ENCODE results near the gene RLF.

The RLF gene

GRCh38 chr1:40232444-40232843 lies 71.3 kb downstream of the RLF start:
- H3K4me3 ChIP-seq (replicated peaks; ENCODE audit: low read depth, low read length): no peak overlapping the region
- no peak for DNase-seq (ENCODE audit: extremely low read depth, low read depth)
- TF ChIP-seq CTCF (IDR thresholded peaks at IDR 0.05; ENCODE audit: low read depth, low read length, missing control alignments): no peak

DNA sequence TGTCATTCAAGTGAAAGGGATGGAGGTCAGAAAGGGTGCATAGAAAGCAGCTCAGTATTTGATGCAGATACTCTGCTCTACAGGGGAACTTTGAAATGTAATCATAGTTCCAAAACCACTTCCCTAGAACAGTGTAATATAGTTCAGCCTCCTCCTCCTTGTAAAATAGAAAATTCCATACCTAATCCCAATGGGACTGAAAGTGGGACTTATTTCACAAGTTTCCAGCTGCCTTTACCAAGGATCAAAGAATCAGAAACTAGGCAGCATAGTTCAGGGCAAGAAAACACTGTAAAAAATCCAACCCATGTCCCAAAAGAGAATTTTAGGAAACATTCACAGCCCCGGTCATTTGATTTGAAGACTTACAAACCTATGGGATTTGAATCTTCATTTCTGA lies 78.4 kb downstream of the RLF start:
- DNase-seq (ENCODE audit: extremely low read depth, low read depth): no peak
- H3K4me3 ChIP-seq (replicated peaks; ENCODE audit: low read depth, low read length): no peak overlapping the region
- TF ChIP-seq CTCF (IDR thresholded peaks at IDR 0.05; ENCODE audit: low read depth, low read length, missing control alignments): no peak

- TF ChIP-seq CTCF (IDR thresholded peaks at IDR 0.05; ENCODE audit: low read depth, low read length, missing control alignments): no peak
- DNase-seq (ENCODE audit: extremely low read depth, low read depth): no peak
- H3K4me3 ChIP-seq (replicated peaks; ENCODE audit: low read depth, low read length): no peak overlapping the region
Measured at GRCh38 chr1:40240390-40240789, 79.2 kb downstream of the RLF start.

DNA sequence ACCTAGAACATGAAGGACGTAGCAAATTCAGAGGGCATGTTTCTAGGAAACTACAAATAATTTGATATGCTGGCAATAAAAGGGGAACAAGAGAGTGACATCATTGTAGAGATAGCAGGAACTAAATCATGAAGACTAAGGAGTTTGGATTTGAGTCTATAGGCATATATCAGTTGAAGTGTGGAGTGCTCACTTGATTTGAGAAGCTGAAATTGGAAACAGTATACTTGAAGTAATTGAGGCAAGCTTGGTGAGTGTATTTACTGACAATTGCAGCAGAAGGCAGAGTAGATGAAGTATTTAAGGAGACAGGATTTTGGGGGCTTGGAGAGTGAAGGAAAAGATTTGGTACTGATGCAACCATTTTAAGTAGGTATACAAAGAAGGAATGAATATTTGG lies 80.2 kb downstream of the RLF start:
- no peak for TF ChIP-seq CTCF (IDR thresholded peaks at IDR 0.05; ENCODE audit: low read depth, low read length, missing control alignments)
- no peak for DNase-seq (ENCODE audit: extremely low read depth, low read depth)

GRCh38 chr1:40243351-40243750 lies 82.2 kb downstream of the RLF start:
- TF ChIP-seq CTCF (IDR thresholded peaks at IDR 0.05; ENCODE audit: low read depth, low read length, missing control alignments): no peak
- no peak for DNase-seq (ENCODE audit: extremely low read depth, low read depth)
- H3K4me3 ChIP-seq (replicated peaks; ENCODE audit: low read depth, low read length): no peak overlapping the region

More for the DNA sequence above, 80.2 kb downstream of the RLF start:
- no peak overlapping the region for H3K4me3 ChIP-seq (replicated peaks; ENCODE audit: low read depth, low read length)

DNA sequence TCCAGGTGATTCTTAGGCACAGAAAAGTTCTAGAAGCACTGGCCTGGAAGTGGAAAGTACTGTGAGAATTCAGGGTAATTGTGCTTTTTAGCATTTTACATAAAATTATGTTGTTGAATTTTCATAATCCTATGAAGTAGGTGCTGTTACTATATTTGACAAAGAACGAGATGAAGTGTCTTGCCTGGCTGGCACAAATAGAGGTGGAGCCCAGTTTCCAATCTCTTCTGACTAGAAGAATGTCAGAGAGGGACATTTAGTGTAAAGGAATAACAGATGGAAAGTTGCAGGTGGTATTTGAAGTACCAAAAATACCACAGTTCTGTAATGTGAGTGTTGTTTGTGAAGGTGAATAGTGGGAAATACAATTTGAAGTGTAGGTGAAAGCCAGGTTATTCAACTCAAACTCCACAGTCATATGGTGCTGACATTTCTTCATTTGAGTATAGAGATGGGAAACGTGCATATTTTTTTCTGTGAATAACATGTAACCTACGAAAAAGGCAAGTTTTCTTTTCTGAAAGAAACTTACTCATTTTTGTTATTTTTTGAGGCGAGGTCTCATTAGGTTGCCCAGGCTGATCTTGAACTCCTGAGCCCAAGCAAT lies 83.1 kb downstream of the RLF start:
- no peak for DNase-seq (ENCODE audit: extremely low read depth, low read depth)
- H3K4me3 ChIP-seq (replicated peaks; ENCODE audit: low read depth, low read length): no peak overlapping the region
- TF ChIP-seq CTCF (IDR thresholded peaks at IDR 0.05; ENCODE audit: low read depth, low read length, missing control alignments): no peak

DNA sequence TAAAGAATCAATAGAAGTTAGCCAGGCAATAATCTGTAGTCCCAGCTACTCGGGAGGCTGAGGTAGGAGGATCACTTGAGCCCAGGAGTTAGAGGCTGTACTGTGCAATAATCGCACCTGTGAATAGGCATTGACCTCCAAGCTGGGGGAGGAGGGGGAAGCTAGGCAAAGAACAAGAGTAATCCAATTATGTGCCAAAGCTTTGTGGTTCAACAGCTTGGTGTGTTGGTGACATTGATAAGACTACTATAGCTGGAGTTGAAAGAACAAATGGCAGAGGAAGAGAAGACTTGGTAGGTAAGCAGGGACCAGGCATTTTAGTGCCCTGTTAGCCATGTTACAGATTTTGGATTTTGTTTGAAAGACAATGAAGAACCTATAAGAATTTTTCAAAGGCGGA lies 84.5 kb downstream of the RLF start:
- no peak for DNase-seq (ENCODE audit: extremely low read depth, low read depth)
- no peak for TF ChIP-seq CTCF (IDR thresholded peaks at IDR 0.05; ENCODE audit: low read depth, low read length, missing control alignments)
- no peak overlapping the region for H3K4me3 ChIP-seq (replicated peaks; ENCODE audit: low read depth, low read length)

Measured in HFF-Myc (cell line).